GM18951 (cell line): ENCODE results near the gene ASXL1.
"Not testable (repeated sequence)": the region's sequence is repeated elsewhere in the genome, so short reads cannot be mapped to it uniquely, and the experiment has no call there.

ENCODE experiments used
- POLR2A ChIP-seq: IDR thresholded peaks from 4 replicates; pipeline ENCODE4 v1.6.1; 2011; ENCODE audit warnings: mild to moderate bottlenecking; ENCODE audit not compliant: insufficient read length, insufficient read depth; ENCODE audit errors: extremely low read depth
- in situ Hi-C: fragments of 300-500 bp; cut with MboI; formaldehyde crosslinking; loops from one replicate; pipeline ENCODE4 v1.12.0; 2022; ENCODE audit warnings: low sequenced_read_pairs, mixed read lengths, inconsistent platforms; ENCODE audit not compliant: unreplicated experiment

ASXL1 gene

GRCh38 chr20:32382102-32382950 lies 24.2 kb downstream of the ASXL1 start:
- in situ Hi-C loops: no loop called here
- TF ChIP-seq POLR2A: no peak

GRCh38 chr20:32383441-32383840 lies 25.3 kb downstream of the ASXL1 start:
- in situ Hi-C loops: not testable (repeated sequence)

- in situ Hi-C loops: no loop called here
- TF ChIP-seq POLR2A: no peak
Observed at GRCh38 chr20:32385541-32385940, 27.4 kb downstream of the ASXL1 start.

GRCh38 chr20:32386091-32386490 lies 28.0 kb downstream of the ASXL1 start:
- in situ Hi-C loops: no loop called here
- no peak for TF ChIP-seq POLR2A

- in situ Hi-C loops: no loop called here
- no peak for TF ChIP-seq POLR2A
Observed at GRCh38 chr20:32387252-32387651, 29.1 kb downstream of the ASXL1 start.

- in situ Hi-C loops: no loop called here
- no peak for TF ChIP-seq POLR2A
Observed at GRCh38 chr20:32391003-32391402, 32.9 kb downstream of the ASXL1 start.

- TF ChIP-seq POLR2A: no peak
- in situ Hi-C loops: no loop called here
Observed at GRCh38 chr20:32395066-32395465, 36.9 kb downstream of the ASXL1 start.

- in situ Hi-C loops: no loop called here
- TF ChIP-seq POLR2A: no peak
Observed at GRCh38 chr20:32396646-32397160, 38.6 kb downstream of the ASXL1 start.

- TF ChIP-seq POLR2A: no peak
- in situ Hi-C loops: no loop called here
Observed at GRCh38 chr20:32397567-32398084, 39.5 kb downstream of the ASXL1 start.

- in situ Hi-C loops: no loop called here
- no peak for TF ChIP-seq POLR2A
Observed at GRCh38 chr20:32400476-32400875, 42.3 kb downstream of the ASXL1 start.

GRCh38 chr20:32404017-32404416 lies 45.9 kb downstream of the ASXL1 start:
- TF ChIP-seq POLR2A: no peak
- in situ Hi-C loops: no loop called here

GRCh38 chr20:32406701-32407100 lies 48.6 kb downstream of the ASXL1 start:
- in situ Hi-C loops: no loop called here
- no peak for TF ChIP-seq POLR2A

- in situ Hi-C loops: not testable (repeated sequence)
Observed at GRCh38 chr20:32407131-32407750, 49.1 kb downstream of the ASXL1 start.
